ENCODE data around the gene GPR31. TPM values are rescaled to one million over a fixed set of nuclear protein-coding genes. Genes with fewer than 3 reads are reported as not detected.

The GPR31 gene
- total RNA-seq, 1 experiment from 2014 or later = not detected

GRCh38 chr6:167129159-167129558, 28.6 kb downstream of the GPR31 start:
- Mint-ChIP-seq H3K9me3 (no peaks in the 10 kb centered on the region), H3K4me1 (no peaks in the 10 kb centered on the region), H3K27me3 (ENCODE audit: low read depth) (no peaks in the 10 kb centered on the region), H3K36me3 (no peaks in the 10 kb centered on the region), H3K27ac (no peak overlapping the region), H3K4me3 (no peak overlapping the region)
- no peak for TF ChIP-seq ZMAT4 (CRISPR knock-in tag; IDR thresholded peaks at IDR 0.05)
- ChIA-PET POLR2A (no interaction called here), CTCF (interaction anchor here (1.0 to 1.9 kb wide), 2 partner anchors 12 to 817 kb away, joined by 3 to 10 read pairs; no protein-coding TSS in a partner anchor)
- DNase-seq (ENCODE audit: low spot score) (no peak), ATAC-seq (no peak)

GRCh38 chr6:167127785-167128531, 29.8 kb downstream of the GPR31 start:
- Mint-ChIP-seq H3K4me3 (no peak overlapping the region), H3K4me1 (no peaks in the 10 kb centered on the region), H3K9me3 (no peaks in the 10 kb centered on the region), H3K27ac (no peak overlapping the region), H3K36me3 (no peaks in the 10 kb centered on the region), H3K27me3 (ENCODE audit: low read depth) (no peaks in the 10 kb centered on the region)
- ChIA-PET CTCF (interaction anchor here (1.0 to 1.2 kb wide), 2 partner anchors 14 to 818 kb away, joined by 3 read pairs; no protein-coding TSS in a partner anchor), POLR2A (no interaction called here)
- TF ChIP-seq ZNF232 (CRISPR knock-in tag; IDR thresholded peaks at IDR 0.05) = no peak
- no peak for TF ChIP-seq SP1 (CRISPR knock-in tag; conservative IDR thresholded peaks at IDR 0.05)
- TF ChIP-seq, protein P1, sequence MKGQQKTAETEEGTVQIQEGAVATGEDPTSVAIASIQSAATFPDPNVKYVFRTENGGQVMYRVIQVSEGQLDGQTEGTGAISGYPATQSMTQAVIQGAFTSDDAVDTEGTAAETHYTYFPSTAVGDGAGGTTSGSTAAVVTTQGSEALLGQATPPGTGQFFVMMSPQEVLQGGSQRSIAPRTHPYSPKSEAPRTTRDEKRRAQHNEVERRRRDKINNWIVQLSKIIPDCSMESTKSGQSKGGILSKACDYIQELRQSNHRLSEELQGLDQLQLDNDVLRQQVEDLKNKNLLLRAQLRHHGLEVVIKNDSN (CRISPR knock-in tag; IDR thresholded peaks at IDR 0.05) = no peak
- TF ChIP-seq SMAD3 (CRISPR knock-in tag; IDR thresholded peaks at IDR 0.05; ENCODE audit: borderline replicate concordance) = no peak
- no peak for TF ChIP-seq CREB1 (CRISPR knock-in tag; IDR thresholded peaks at IDR 0.05)
- TF ChIP-seq KAT7 (CRISPR knock-in tag; IDR thresholded peaks at IDR 0.05; ENCODE audit: borderline replicate concordance) = no peak
- TF ChIP-seq, protein P2, sequence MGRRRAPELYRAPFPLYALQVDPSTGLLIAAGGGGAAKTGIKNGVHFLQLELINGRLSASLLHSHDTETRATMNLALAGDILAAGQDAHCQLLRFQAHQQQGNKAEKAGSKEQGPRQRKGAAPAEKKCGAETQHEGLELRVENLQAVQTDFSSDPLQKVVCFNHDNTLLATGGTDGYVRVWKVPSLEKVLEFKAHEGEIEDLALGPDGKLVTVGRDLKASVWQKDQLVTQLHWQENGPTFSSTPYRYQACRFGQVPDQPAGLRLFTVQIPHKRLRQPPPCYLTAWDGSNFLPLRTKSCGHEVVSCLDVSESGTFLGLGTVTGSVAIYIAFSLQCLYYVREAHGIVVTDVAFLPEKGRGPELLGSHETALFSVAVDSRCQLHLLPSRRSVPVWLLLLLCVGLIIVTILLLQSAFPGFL (CRISPR knock-in tag; IDR thresholded peaks at IDR 0.05; ENCODE audit: borderline replicate concordance) = no peak
- ATAC-seq (no peak), DNase-seq (ENCODE audit: low spot score) (no peak)

DNA sequence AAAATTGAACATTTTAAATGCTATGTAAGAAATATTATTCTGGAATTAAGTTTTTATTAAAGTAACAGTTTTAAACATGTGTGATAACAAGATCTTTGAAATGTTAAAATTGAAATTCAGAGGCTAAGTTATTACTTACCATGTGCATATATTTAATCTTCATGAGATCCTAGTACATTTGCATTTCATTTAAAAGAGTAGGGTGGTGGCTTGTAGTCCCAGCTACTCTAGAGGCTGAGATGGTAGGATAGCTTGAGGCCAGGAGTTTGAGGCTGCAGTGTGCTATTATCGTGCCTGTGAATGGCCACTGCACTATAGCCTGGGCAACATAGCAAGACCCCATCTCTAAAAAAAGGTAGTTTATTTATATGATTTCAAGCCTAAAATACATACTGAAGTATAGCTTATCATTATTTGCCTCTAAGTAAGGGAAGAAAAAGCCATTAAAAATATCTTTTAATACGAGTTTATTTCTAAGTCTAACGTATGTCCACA, 31.9 kb downstream of the GPR31 start:
- POLR2A ChIA-PET = no interaction called here
- no peak overlapping the region for H3K27ac Mint-ChIP-seq
- TF ChIP-seq ZNF317 (CRISPR knock-in tag; IDR thresholded peaks at IDR 0.05; ENCODE audit: borderline replicate concordance, low read depth) = no peak
- TF ChIP-seq ZNF416 (CRISPR knock-in tag; IDR thresholded peaks at IDR 0.05) = no peak
- TF ChIP-seq, protein P3, sequence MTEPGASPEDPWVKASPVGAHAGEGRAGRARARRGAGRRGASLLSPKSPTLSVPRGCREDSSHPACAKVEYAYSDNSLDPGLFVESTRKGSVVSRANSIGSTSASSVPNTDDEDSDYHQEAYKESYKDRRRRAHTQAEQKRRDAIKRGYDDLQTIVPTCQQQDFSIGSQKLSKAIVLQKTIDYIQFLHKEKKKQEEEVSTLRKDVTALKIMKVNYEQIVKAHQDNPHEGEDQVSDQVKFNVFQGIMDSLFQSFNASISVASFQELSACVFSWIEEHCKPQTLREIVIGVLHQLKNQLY (CRISPR knock-in tag; IDR thresholded peaks at IDR 0.05) = no peak
- TF ChIP-seq ZNF425 (CRISPR knock-in tag; conservative IDR thresholded peaks at IDR 0.05) = no peak
- no peak for TF ChIP-seq ZSCAN18 (CRISPR knock-in tag; IDR thresholded peaks at IDR 0.05)
- TF ChIP-seq, protein P4, sequence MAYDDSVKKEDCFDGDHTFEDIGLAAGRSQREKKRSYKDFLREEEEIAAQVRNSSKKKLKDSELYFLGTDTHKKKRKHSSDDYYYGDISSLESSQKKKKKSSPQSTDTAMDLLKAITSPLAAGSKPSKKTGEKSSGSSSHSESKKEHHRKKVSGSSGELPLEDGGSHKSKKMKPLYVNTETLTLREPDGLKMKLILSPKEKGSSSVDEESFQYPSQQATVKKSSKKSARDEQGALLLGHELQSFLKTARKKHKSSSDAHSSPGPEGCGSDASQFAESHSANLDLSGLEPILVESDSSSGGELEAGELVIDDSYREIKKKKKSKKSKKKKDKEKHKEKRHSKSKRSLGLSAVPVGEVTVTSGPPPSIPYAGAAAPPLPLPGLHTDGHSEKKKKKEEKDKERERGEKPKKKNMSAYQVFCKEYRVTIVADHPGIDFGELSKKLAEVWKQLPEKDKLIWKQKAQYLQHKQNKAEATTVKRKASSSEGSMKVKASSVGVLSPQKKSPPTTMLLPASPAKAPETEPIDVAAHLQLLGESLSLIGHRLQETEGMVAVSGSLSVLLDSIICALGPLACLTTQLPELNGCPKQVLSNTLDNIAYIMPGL (CRISPR knock-in tag; IDR thresholded peaks at IDR 0.05) = no peak
- no peak for TF ChIP-seq USF2 (CRISPR knock-in tag; IDR thresholded peaks at IDR 0.05)
- no peak for TF ChIP-seq ZNF232 (CRISPR knock-in tag; IDR thresholded peaks at IDR 0.05)
- TF ChIP-seq, protein P5, sequence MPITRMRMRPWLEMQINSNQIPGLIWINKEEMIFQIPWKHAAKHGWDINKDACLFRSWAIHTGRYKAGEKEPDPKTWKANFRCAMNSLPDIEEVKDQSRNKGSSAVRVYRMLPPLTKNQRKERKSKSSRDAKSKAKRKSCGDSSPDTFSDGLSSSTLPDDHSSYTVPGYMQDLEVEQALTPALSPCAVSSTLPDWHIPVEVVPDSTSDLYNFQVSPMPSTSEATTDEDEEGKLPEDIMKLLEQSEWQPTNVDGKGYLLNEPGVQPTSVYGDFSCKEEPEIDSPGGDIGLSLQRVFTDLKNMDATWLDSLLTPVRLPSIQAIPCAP (CRISPR knock-in tag; IDR thresholded peaks at IDR 0.05) = no peak
- no peak for TF ChIP-seq TEAD4 (CRISPR knock-in tag; IDR thresholded peaks at IDR 0.05)
- TF ChIP-seq ZNF396 (CRISPR knock-in tag; IDR thresholded peaks at IDR 0.05; ENCODE audit: borderline replicate concordance) = no peak
- TF ChIP-seq SOX15 (CRISPR knock-in tag; IDR thresholded peaks at IDR 0.05) = no peak
- TF ChIP-seq TEAD1 (CRISPR knock-in tag; IDR thresholded peaks at IDR 0.05) = no peak

More for the DNA sequence above, 31.9 kb downstream of the GPR31 start:
- CTCF ChIA-PET = no interaction called here
- H3K4me3 Mint-ChIP-seq = no peak overlapping the region
- H3K36me3 Mint-ChIP-seq = no peaks in the 10 kb centered on the region
- ATAC-seq (no peak), DNase-seq (ENCODE audit: low spot score) (no peak)
- no peaks in the 10 kb centered on the region for H3K9me3 Mint-ChIP-seq
- H3K27me3 Mint-ChIP-seq (ENCODE audit: low read depth) = no peaks in the 10 kb centered on the region
- peaks cover 4% of the 10 kb centered on the region; the same call in 1 of the 2 replicates for H3K4me1 Mint-ChIP-seq
